Stimulated activated CD4-positive, alpha-beta T cell treated with anti-CD3 and anti-CD28 coated beads, Interleukin-15, amount 100 ng/mL, for 1 hour (primary cell): ENCODE measurements around the gene C22orf39.
"Not testable (repeated sequence)": the region's sequence is repeated elsewhere in the genome, so short reads cannot be mapped to it uniquely, and the experiment has no call there.

Source experiments
- DNase-seq, 2 donors: peaks; one replicate each; pipeline ENCODE4 v3.0.0-alpha.2; 2020; ENCODE audit warnings: low read depth in 1 of 2, low spot score in 1 of 2

Gene C22orf39

GRCh38 chr22:19454156-19454555 is 6.6 kb upstream of the C22orf39 start:
- DNase-seq = no peak

DNA sequence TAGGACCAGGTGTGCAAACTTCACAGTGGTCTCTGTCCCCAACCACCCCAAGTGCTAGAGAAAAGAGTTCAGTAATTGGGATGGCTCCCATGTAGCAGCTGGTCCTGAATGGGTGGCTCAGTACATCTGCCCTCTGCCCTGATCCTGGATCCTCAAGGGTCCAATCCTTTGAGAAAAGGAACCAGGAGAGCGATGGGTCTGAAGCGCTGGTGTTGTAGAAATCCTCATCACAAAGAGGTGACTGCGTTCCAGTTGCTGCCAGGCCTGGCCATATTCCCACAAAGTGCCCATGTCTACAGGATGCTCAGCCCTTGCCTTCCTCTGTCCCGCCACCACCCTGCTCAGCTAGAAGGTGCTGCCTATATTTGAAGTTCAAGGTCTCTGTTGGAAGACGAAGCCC is 6.2 kb upstream of the C22orf39 start:
- DNase-seq = no peak

- no peak for DNase-seq
Observed at GRCh38 chr22:19451570-19451969, 4.1 kb upstream of the C22orf39 start.

GRCh38 chr22:19450363-19451175 is 3.1 kb upstream of the C22orf39 start:
- no peak for DNase-seq

DNA sequence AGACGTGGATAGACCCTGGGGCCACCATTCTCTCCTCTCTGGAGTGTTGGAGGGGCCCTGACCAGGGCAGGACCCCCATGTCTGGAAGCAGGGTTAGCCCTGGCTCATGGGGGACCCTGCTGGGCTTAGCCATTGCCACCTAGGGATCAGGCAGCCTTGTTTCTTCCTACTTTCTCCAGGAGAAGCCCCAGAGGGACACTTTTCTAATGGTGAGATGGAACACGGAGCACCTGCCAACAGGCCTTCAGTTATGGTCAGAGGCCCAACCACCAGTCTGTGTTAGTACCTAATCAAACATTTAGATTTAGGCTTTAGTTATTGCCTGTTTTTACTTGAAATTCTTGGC is 1.9 kb upstream of the C22orf39 start:
- DNase-seq = no peak

DNA sequence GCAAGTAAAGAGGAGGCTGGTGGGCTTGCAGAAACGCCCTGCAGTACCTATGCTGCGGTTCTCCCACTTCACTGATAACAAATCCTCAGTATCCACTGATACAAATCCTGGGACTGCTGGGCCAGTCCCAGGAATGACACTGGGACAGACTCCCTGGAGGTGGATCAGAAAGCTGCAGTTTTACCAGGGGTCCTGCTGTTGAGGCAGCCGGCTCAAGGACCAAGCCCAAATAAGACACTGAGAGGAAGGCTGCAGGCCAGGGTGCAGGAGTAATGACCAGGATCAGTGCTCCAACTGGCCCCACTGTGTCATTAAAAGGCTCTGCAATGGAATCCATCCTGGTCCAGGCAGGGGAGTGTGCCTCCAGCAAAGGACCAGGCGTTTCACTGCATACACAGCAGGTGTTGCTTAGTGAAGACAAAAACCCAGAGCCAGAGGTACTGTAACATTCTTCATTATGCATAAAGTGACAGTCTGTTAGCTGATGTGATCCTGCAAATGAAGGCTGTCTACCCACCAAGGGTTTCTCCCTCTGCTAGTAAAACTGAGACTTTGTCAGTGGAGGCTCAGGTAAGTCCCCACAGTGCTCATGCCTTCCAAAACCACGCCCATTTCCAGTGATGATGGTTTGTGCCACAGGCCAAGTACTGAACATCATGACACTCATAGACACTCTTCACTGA is 1.4 kb upstream of the C22orf39 start:
- no peak for DNase-seq

DNA sequence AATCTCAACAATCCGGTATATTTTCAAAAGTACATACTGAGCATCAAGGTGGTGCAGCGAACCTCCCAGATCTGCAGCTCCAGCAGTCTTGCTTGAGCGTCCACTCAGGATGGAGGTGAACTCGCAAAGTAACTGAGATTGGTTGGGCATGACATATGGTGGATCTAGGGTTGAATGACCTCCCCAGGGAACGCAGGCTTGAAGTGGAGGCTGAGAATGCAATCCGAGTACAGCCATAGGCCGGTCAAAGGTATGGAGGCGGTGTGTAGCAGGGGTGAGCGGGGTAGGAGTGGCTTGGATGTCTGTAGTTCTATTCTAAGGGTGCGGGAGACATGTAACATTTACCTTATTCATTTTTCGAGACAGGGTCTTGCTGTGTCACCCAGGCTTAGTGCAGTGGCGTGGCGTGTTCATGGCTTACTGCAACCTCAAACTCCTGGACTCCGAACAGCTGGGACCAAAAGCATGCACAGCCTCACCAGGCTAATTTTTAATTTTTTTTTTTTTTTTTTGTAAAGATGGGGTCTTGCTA is 631 bp upstream of the C22orf39 start:
- no peak for DNase-seq

DNA sequence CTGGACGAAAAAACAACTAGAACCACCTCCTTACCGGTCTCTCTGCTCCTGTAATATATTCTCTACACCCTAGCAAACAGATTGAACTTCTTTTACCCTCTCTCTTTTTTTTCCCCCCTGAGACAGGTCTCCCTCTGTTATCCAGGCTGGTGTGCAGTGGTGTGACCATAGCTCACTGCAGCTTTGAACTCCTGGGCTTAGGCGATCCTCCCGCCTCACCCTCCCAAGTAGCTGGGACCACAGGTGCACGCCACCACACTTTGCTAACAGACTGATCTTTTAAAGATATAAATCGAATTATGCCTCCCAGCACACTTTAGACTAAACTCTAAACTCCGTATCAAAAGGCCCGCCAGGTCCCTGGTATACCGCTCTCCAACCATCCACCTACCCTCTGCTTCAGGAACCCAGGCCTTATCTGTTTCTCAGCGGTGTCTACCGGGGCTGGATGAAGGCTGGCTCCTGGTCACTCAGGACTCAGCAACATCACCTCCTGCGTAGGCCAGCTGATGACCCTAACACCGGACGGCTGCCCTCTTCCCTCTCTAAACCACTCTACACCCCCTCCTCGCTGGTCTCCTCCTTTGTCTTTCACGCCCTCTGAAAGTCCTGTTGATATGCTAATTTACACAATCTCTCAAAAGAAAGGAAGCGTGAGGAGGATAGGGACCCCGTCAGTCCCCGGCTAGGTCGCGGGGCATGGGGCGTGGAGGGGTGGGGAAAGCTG is 745 bp downstream of the C22orf39 start:
- DNase-seq = no peak

DNA sequence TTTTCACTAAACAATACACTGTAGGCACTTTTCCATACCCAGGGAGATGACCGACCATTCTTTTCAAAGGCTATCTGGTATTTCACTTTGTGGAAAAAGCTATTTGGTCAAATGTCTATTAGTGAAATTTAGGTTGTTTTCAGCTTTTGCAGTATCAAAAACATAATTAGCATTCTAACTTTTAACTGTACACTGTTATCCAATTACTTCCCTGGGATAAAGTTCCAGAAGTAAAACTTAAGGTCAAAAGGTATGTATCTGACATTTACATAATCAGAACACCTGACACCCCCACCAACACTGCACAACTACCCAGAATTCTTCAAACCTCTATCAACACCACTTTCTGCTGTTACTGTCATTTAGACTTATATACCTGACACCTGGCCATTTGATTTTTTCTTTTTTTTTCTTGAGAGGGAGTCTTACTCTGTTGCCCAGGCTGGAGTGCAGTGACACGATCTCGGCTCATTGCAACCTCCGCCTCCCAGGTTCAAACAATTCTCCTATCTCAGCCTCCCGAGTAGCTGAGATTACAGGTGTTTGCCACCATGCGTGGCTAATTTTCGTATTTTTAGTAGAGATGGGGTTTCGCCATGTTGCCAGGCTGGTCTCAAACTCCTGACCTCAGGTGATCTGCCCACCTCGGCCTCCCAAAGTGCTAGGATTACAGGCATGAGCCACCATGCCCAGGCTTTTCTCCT is 2.1 kb downstream of the C22orf39 start:
- not testable (repeated sequence) for DNase-seq

DNA sequence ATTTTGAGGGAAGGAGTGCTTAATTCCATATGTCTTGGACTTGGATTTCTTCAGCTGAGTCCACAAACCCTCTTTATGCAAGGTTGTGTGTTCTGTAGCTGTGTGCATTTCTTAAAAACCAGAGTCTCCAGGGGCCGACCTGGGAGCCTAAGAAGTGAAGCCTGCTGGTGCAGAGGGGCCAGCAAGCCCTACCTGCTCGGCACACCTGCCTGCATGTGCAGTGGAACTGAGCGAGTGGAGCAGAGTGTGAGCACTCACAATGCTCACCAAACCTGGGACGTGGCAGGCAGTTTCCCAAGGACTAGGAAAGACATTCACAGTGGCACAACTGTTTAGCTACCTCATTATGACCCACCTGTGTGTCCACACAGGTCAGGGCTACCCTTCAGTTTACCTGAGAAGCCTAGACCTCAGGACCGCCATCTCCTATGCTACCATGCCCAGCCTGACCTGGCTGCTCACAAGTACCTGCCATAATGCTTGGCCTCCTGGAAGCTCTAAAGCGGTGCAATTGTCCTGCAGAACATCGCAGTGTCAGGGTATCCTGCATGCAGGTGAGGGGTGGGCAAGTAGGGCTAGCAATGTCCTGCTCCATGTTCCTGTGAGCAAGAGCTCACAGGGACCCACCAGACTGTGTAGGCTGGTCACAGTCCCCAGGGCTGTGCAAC is 3.8 kb downstream of the C22orf39 start:
- DNase-seq = no peak

DNA sequence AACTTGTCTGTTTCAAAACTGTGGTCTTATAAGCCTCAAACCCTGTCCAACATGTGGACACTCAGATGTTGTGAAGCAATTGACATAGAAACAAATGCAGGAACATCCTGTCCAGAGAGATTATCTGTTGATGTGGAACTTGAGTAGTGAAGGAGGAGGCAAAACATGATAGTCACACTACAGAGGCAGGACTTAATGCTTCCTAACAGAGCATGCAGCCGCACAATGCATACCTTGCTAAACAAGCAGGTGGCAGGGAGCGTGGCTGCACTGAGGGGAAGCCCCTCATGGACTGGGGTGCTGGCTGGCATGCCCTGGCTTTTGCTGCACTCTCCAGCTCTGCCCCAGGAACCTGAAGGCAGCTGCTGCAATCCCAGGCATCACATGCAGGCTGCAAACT is 5.3 kb downstream of the C22orf39 start:
- DNase-seq = no peak

- DNase-seq = no peak
Observed at GRCh38 chr22:19440411-19441195, 6.9 kb downstream of the C22orf39 start.

DNA sequence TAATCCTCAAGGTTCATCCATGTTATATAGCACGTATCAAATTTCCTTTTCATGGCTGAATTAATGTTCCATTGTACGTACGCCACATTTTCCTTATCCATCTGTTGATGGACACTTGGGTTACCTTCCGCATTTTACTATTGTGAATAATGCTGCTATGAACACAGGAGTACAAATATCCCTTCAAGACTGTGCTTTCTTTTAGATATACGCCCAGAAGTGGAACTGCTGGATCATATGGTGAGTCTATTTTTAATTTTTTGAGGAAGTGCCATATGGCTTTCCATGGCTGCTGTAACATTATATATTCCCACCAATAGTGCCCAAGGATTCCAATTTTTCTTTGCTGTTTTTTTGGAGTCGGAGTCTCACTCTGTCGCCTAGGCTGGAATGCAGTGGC is 9.2 kb downstream of the C22orf39 start:
- DNase-seq = no peak

GRCh38 chr22:19436444-19437161 is 10.9 kb downstream of the C22orf39 start:
- DNase-seq = not testable (repeated sequence)

- DNase-seq = no peak
Observed at GRCh38 chr22:19434829-19435580, 12.5 kb downstream of the C22orf39 start.

GRCh38 chr22:19434401-19434800 is 13.1 kb downstream of the C22orf39 start:
- DNase-seq = no peak

- DNase-seq = peak; percentile 70 to 89
Observed at GRCh38 chr22:19432133-19432851, 15.2 kb downstream of the C22orf39 start, which contains the start of gene MRPL40. MRPL40 (plus strand) TSS chr22:19432545; CDS start chr22:19432555, 10 bp downstream.

DNA sequence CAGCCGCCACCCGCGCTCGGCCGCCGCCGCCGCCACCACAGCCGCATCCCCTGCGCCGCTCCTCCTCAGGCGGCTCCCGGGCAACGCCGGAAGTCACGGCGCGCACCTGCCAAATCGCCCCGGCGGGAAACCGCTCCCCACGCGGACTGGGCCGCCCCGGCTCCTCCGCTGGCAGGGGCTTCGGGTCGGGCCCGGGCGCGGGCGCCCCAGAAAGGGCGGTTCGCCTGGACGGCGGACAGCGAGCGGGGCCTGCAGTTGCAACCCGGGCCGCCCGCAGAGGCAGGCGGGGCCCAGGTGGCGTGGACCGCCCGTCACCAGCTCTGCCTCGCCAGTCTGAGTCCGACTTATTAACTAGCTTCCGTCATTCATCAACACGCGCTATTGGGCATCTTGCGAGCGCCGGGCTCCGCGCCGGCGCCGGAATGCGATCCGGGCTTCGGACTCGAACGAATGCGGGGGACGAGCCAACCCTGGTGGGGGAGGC is 15.8 kb downstream of the C22orf39 start, which contains the start of gene HIRA:
HIRA (minus strand) TSS at position 85 of the 484 bp plus-strand sequence. CDS start 257 bp downstream, outside the sequence.
- DNase-seq = peak; percentile 78 to 89
